HG03571 (cell line): Measurements from ENCODE around the gene MBD2.
"Not testable (repeated sequence)": the region's sequence is repeated elsewhere in the genome, so short reads cannot be mapped to it uniquely, and the experiment has no call there.

ENCODE experiments used
- ATAC-seq: cut with Tn5 transposase; IDR thresholded peaks from one replicate; pipeline ENCODE4 v1.9.1; 2021; ENCODE audit not compliant: unreplicated experiment

MBD2 gene

GRCh38 chr18:54154231-54154630, 70.2 kb downstream of the MBD2 start:
- ATAC-seq = no peak

GRCh38 chr18:54151376-54151775, 73.1 kb downstream of the MBD2 start:
- ATAC-seq = no peak

- no peak for ATAC-seq
Observed at GRCh38 chr18:54150226-54150625, 74.2 kb downstream of the MBD2 start.

- peak; percentile 56 for ATAC-seq
Observed at GRCh38 chr18:54149078-54149697, 75.3 kb downstream of the MBD2 start.

GRCh38 chr18:54148678-54149077, 75.8 kb downstream of the MBD2 start:
- no peak for ATAC-seq

- no peak for ATAC-seq
Observed at GRCh38 chr18:54148151-54148550, 76.3 kb downstream of the MBD2 start.

GRCh38 chr18:54147439-54147838, 77.0 kb downstream of the MBD2 start:
- peak; percentile 80 for ATAC-seq

GRCh38 chr18:54141041-54141608, 83.3 kb downstream of the MBD2 start:
- no peak for ATAC-seq

- ATAC-seq = no peak
Observed at GRCh38 chr18:54140641-54141040, 83.8 kb downstream of the MBD2 start.

GRCh38 chr18:54135216-54135615, 89.3 kb downstream of the MBD2 start:
- ATAC-seq = no peak

- no peak for ATAC-seq
Observed at GRCh38 chr18:54134053-54134452, 90.4 kb downstream of the MBD2 start.

GRCh38 chr18:54130631-54131030, 93.8 kb downstream of the MBD2 start:
- ATAC-seq = no peak

GRCh38 chr18:54130177-54130576, 94.3 kb downstream of the MBD2 start:
- ATAC-seq = no peak

GRCh38 chr18:54129448-54130067, 94.9 kb downstream of the MBD2 start:
- ATAC-seq = peak; percentile 92

GRCh38 chr18:54127759-54128378, 96.6 kb downstream of the MBD2 start:
- ATAC-seq = peak; percentile 61

GRCh38 chr18:54125429-54125828, 99.0 kb downstream of the MBD2 start:
- no peak for ATAC-seq

GRCh38 chr18:54123720-54124440, 100.6 kb downstream of the MBD2 start:
- ATAC-seq = not testable (repeated sequence)

- ATAC-seq = peak; percentile 91
Observed at GRCh38 chr18:54119524-54120019, 104.9 kb downstream of the MBD2 start.

GRCh38 chr18:54117853-54118773, 106.4 kb downstream of the MBD2 start:
- ATAC-seq = no peak

- no peak for ATAC-seq
Observed at GRCh38 chr18:54116541-54117257, 107.8 kb downstream of the MBD2 start.
